ENCODE data around the gene MYO1H.

- TF ChIP-seq, protein P1, sequence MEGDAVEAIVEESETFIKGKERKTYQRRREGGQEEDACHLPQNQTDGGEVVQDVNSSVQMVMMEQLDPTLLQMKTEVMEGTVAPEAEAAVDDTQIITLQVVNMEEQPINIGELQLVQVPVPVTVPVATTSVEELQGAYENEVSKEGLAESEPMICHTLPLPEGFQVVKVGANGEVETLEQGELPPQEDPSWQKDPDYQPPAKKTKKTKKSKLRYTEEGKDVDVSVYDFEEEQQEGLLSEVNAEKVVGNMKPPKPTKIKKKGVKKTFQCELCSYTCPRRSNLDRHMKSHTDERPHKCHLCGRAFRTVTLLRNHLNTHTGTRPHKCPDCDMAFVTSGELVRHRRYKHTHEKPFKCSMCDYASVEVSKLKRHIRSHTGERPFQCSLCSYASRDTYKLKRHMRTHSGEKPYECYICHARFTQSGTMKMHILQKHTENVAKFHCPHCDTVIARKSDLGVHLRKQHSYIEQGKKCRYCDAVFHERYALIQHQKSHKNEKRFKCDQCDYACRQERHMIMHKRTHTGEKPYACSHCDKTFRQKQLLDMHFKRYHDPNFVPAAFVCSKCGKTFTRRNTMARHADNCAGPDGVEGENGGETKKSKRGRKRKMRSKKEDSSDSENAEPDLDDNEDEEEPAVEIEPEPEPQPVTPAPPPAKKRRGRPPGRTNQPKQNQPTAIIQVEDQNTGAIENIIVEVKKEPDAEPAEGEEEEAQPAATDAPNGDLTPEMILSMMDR (IDR thresholded peaks at IDR 0.05; ENCODE audit: insufficient read depth, low read length), result no peak
- TF ChIP-seq, protein P2, sequence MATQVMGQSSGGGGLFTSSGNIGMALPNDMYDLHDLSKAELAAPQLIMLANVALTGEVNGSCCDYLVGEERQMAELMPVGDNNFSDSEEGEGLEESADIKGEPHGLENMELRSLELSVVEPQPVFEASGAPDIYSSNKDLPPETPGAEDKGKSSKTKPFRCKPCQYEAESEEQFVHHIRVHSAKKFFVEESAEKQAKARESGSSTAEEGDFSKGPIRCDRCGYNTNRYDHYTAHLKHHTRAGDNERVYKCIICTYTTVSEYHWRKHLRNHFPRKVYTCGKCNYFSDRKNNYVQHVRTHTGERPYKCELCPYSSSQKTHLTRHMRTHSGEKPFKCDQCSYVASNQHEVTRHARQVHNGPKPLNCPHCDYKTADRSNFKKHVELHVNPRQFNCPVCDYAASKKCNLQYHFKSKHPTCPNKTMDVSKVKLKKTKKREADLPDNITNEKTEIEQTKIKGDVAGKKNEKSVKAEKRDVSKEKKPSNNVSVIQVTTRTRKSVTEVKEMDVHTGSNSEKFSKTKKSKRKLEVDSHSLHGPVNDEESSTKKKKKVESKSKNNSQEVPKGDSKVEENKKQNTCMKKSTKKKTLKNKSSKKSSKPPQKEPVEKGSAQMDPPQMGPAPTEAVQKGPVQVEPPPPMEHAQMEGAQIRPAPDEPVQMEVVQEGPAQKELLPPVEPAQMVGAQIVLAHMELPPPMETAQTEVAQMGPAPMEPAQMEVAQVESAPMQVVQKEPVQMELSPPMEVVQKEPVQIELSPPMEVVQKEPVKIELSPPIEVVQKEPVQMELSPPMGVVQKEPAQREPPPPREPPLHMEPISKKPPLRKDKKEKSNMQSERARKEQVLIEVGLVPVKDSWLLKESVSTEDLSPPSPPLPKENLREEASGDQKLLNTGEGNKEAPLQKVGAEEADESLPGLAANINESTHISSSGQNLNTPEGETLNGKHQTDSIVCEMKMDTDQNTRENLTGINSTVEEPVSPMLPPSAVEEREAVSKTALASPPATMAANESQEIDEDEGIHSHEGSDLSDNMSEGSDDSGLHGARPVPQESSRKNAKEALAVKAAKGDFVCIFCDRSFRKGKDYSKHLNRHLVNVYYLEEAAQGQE (IDR thresholded peaks at IDR 0.05; ENCODE audit: insufficient replicate concordance, low read depth), result no peak
- TF ChIP-seq POLR2AphosphoS5 (IDR thresholded peaks at IDR 0.05; ENCODE audit: low read depth) (no peak), SPI1 (IDR thresholded peaks at IDR 0.05; ENCODE audit: borderline replicate concordance, low read depth) (no peak), GABPA (IDR thresholded peaks at IDR 0.05; ENCODE audit: low read depth) (no peak)
Measured at GRCh38 chr12:109418848-109419480, 71.3 kb downstream of the MYO1H start.
